HEK293T (cell line): ENCODE data around the gene LIPC.

Experiments used
- ELF4 ChIP-seq: fragments of 450-650 bp; IDR thresholded peaks from 2 replicates; pipeline ENCODE4 v1.6.1; 2017; ENCODE audit warnings: antibody characterized with exemption
- FOXK2 ChIP-seq: fragments of 450-650 bp; IDR thresholded peaks from 2 replicates; pipeline ENCODE4 v1.6.1; 2016; ENCODE audit warnings: mild to moderate bottlenecking
- PKNOX1 ChIP-seq: fragments of 450-650 bp; IDR thresholded peaks from 2 replicates; pipeline ENCODE4 v1.6.1; 2016

GRCh38 chr15:58489289-58490085 is 57.7 kb downstream of the LIPC start:
- no peak for TF ChIP-seq ELF4
- no peak for TF ChIP-seq FOXK2
- TF ChIP-seq PKNOX1: no peak
